ENCODE data around the gene PIEZO2.

PIEZO2 gene

DNA sequence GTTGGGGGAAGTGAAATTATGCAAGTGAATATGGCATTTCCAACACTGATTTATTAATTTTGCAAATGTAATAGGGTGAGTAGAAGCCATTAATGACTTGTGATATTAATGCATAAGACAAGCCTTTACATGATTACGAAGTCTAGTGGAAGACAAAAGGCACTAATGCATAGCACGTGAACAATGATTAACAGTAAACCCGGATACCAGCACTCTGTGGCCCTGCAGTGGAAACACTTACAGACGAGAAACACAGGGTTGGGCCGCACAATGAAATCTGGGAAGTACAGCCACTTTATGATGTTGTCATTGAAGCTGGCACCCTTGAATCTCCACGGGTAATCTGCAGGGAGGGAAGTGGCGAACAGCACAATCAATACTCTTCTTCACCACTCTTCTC is 390.1 kb downstream of the PIEZO2 start:
- TF ChIP-seq, protein P1, sequence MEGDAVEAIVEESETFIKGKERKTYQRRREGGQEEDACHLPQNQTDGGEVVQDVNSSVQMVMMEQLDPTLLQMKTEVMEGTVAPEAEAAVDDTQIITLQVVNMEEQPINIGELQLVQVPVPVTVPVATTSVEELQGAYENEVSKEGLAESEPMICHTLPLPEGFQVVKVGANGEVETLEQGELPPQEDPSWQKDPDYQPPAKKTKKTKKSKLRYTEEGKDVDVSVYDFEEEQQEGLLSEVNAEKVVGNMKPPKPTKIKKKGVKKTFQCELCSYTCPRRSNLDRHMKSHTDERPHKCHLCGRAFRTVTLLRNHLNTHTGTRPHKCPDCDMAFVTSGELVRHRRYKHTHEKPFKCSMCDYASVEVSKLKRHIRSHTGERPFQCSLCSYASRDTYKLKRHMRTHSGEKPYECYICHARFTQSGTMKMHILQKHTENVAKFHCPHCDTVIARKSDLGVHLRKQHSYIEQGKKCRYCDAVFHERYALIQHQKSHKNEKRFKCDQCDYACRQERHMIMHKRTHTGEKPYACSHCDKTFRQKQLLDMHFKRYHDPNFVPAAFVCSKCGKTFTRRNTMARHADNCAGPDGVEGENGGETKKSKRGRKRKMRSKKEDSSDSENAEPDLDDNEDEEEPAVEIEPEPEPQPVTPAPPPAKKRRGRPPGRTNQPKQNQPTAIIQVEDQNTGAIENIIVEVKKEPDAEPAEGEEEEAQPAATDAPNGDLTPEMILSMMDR (IDR thresholded peaks at IDR 0.05; ENCODE audit: low read depth, low read length, missing control alignments): no peak
- H3K4me3 ChIP-seq (ENCODE audit: low read depth, low read length): no peak overlapping the region
- no peak for DNase-seq (ENCODE audit: low read depth)
- in situ Hi-C loops (cut with HindIII; ENCODE audit: low sequenced_read_pairs): no loop called here

DNA sequence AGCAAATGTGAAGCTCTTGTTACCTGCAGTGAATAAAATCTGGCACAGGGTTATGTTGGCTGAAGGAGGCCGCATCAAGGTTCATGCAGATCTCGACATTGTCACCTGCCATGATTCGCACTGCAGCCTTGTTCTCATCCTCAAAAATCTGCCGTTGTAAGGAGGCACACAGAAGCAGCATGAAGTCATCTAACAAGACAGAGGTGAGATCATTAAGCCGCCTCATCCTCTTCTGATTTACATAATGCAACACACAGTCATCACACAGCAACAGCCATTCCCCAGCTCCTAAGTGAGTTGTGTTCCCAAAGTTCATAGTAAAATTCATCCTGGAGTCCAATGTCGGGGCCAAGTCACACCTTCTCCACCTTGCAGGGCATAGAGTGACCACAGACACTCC is 391.4 kb downstream of the PIEZO2 start:
- in situ Hi-C loops (cut with HindIII; ENCODE audit: low sequenced_read_pairs): no loop called here
- DNase-seq (ENCODE audit: low read depth): no peak
- TF ChIP-seq, protein P1 (IDR thresholded peaks at IDR 0.05; ENCODE audit: low read depth, low read length, missing control alignments): no peak
- H3K4me3 ChIP-seq (ENCODE audit: low read depth, low read length): no peak overlapping the region

DNA sequence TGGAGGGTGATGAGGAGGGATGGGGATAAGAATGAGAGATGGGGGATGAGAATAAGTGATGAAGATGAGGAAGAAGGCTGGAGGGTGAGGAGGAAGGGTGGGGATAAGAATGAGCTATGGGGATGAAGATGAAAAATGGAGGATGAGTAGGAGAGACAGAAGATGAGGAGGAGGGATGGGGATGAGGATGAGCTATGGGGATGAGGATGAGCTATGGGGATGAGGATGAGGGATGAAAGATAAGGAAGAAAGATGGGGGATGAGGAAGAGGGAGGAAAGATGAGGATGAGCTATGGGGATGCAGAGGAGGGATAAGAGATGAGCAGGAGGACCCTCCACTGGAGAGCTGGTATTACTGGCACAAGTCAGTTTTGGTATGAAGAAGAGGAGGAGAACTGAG is 392.0 kb downstream of the PIEZO2 start:
- no peak overlapping the region for H3K4me3 ChIP-seq (ENCODE audit: low read depth, low read length)
- in situ Hi-C loops (cut with HindIII; ENCODE audit: low sequenced_read_pairs): no loop called here
- TF ChIP-seq, protein P1 (IDR thresholded peaks at IDR 0.05; ENCODE audit: low read depth, low read length, missing control alignments): no peak
- DNase-seq (ENCODE audit: low read depth): no peak

DNA sequence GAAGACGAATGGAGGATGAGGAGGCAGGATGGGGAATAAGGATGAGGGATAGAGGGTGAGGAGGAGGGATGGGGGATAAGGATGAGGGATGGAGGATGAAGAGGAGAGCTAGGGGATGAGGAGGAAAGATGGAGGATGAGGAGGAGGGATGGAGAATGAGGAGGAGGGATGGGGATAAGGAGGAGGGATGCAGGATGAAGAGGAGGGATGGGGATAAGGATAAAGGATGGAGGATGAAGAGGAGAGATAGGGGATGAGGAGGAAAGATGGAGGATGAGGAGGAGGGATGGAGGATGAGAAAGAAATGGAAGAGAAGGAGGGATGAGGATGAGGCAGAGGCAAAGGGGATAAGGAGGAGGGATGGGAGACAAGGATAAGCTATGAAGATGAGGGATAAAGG is 393.5 kb downstream of the PIEZO2 start:
- no peak overlapping the region for H3K4me3 ChIP-seq (ENCODE audit: low read depth, low read length)
- TF ChIP-seq, protein P1 (IDR thresholded peaks at IDR 0.05; ENCODE audit: low read depth, low read length, missing control alignments): no peak
- in situ Hi-C loops (cut with HindIII; ENCODE audit: low sequenced_read_pairs): no loop called here
- no peak for DNase-seq (ENCODE audit: low read depth)

DNA sequence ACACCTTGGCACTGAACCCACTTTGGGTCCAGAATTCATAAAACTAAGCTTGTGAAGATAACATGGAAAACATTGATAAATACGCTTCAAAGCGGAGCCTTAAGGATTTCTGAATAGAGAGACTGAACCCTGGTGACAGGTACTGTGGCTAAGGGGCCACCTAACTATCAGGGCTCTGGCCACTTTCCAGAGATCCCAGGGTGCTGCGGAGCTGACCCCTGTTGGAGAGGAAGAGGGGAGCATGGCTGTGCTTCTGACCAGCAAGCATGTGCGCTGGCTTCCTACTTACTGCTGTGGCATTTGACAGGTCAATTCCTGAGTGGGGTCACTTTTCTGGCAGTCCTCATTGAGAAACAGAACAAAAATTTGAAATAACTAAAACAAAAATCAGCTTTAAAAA is 395.2 kb downstream of the PIEZO2 start:
- DNase-seq (ENCODE audit: low read depth): no peak
- no peak overlapping the region for H3K4me3 ChIP-seq (ENCODE audit: low read depth, low read length)
- in situ Hi-C loops (cut with HindIII; ENCODE audit: low sequenced_read_pairs): no loop called here
- TF ChIP-seq, protein P1 (IDR thresholded peaks at IDR 0.05; ENCODE audit: low read depth, low read length, missing control alignments): no peak

DNA sequence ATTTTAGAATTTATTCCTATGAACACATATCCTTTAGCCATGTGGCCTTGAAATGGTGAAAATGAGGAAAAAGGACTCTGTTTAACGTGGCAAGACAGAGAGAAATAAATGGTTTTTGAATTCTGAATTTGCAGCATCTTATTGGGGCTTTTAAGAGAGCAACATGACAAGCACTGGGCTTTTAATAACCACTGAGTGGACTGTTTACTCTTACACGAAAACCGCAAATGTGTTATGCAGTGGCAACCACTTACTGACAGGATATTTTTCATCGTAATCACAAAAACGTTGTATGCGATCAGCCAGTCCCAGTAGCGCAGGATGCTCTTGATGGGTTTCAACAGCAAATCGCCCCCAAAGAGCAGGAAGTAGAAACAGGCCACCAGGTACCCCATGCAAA is 397.0 kb downstream of the PIEZO2 start:
- H3K4me3 ChIP-seq (ENCODE audit: low read depth, low read length): no peak overlapping the region
- TF ChIP-seq, protein P1 (IDR thresholded peaks at IDR 0.05; ENCODE audit: low read depth, low read length, missing control alignments): no peak
- in situ Hi-C loops (cut with HindIII; ENCODE audit: low sequenced_read_pairs): no loop called here
- DNase-seq (ENCODE audit: low read depth): no peak

DNA sequence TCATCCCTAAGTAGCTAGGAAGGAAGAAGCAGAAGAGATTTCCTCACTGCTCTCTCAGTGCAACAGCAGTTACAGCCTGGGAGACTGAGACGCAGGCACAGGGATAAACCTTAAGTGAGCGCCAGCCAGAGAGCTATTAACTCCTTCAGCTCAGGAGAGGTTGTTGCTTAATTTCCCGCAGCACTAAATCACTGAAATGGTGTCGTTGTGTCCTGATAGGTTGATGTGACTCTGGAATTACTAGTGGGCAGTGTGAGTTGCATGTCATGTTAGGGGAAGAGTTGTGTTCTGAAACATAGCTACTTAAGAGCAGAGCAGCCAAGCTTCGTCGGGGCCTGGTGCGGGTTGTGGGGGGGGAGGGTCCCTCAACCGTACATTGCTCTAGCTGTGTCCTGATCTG is 397.7 kb downstream of the PIEZO2 start:
- in situ Hi-C loops (cut with HindIII; ENCODE audit: low sequenced_read_pairs): no loop called here
- no peak for DNase-seq (ENCODE audit: low read depth)
- no peak overlapping the region for H3K4me3 ChIP-seq (ENCODE audit: low read depth, low read length)
- TF ChIP-seq, protein P1 (IDR thresholded peaks at IDR 0.05; ENCODE audit: low read depth, low read length, missing control alignments): no peak

All from astrocyte of the cerebellum (primary cell).